Mesodermal cell (in vitro differentiated cells): Measurements from ENCODE around the gene SUSD6.
A peak's percentile ranks its signal among the peaks of the same experiment; 100 is the strongest.

Experiments used
- H3K27ac ChIP-seq: 2 replicates; pipeline ENCODE4 v1.7.0; 2013; ENCODE audit warnings: mild to moderate bottlenecking, low read depth, low read length, moderate library complexity; ENCODE audit not compliant: severe bottlenecking
- H3K36me3 ChIP-seq: 2 replicates; pipeline ENCODE4 v1.7.1; 2013; ENCODE audit warnings: mild to moderate bottlenecking, low read length, moderate library complexity; ENCODE audit not compliant: control insufficient read depth, insufficient read depth
- H3K4me1 ChIP-seq: one replicate; pipeline ENCODE4 v1.7.1; 2013; ENCODE audit warnings: mild to moderate bottlenecking, low read length; ENCODE audit not compliant: insufficient read depth, control insufficient read depth, poor library complexity, severe bottlenecking
- H3K4me3 ChIP-seq: 2 replicates; pipeline ENCODE4 v1.7.0; 2013; ENCODE audit warnings: low read length, control low read depth, mild to moderate bottlenecking; ENCODE audit not compliant: insufficient read depth, poor library complexity, severe bottlenecking; ENCODE audit errors: extremely low read depth
- H3K9me3 ChIP-seq: 2 replicates; pipeline ENCODE4 v1.7.1; 2013; ENCODE audit warnings: mild to moderate bottlenecking, low read length, moderate library complexity; ENCODE audit not compliant: control insufficient read depth
- WGBS, 2 experiments: methylation state at CpG; one replicate each; pipeline ENCODE4 v1.1.5; 2013; ENCODE audit warnings: missing lambda C conversion rate in 2 of 2; ENCODE audit not compliant: insufficient coverage in 2 of 2; 5-methylcytosine and 5-hydroxymethylcytosine counted together

SUSD6 gene

GRCh38 chr14:69749956-69750355 lies 138.6 kb downstream of the SUSD6 start:
- Histone ChIP-seq H3K36me3 (no peaks in the 10 kb centered on the region), H3K4me1 (no peaks in the 10 kb centered on the region), H3K4me3 (no peak overlapping the region), H3K9me3 (no peaks in the 10 kb centered on the region), H3K27ac (no peak overlapping the region)
- WGBS, 2 experiments: no CpG with 5 or more reads among the region's 1 CpG

GRCh38 chr14:69750495-69750894 lies 139.1 kb downstream of the SUSD6 start:
- H3K9me3 ChIP-seq: no peaks in the 10 kb centered on the region
- no peaks in the 10 kb centered on the region for H3K36me3 ChIP-seq
- WGBS, 2 experiments: 100% methylated on average over 1 to 2 of the region's 2 CpGs
- no peak overlapping the region for H3K4me3 ChIP-seq
- no peaks in the 10 kb centered on the region for H3K4me1 ChIP-seq
- H3K27ac ChIP-seq: no peak overlapping the region

GRCh38 chr14:69752773-69753172 lies 141.4 kb downstream of the SUSD6 start:
- Histone ChIP-seq H3K4me1 (no peaks in the 10 kb centered on the region), H3K27ac (no peak overlapping the region), H3K4me3 (no peak overlapping the region), H3K9me3 (no peaks in the 10 kb centered on the region), H3K36me3 (no peaks in the 10 kb centered on the region)
- WGBS, 2 experiments: no CpG with 5 or more reads among the region's 1 CpG

GRCh38 chr14:69753860-69754259 lies 142.5 kb downstream of the SUSD6 start:
- Histone ChIP-seq H3K27ac (no peak overlapping the region), H3K9me3 (no peaks in the 10 kb centered on the region), H3K36me3 (no peaks in the 10 kb centered on the region), H3K4me3 (no peak overlapping the region), H3K4me1 (no peaks in the 10 kb centered on the region)
- WGBS, 2 experiments: 40% methylated on average over 1 of the region's 1 CpG; no CpG with 5 or more reads in 1 of the 2 experiments

- Histone ChIP-seq H3K36me3 (no peaks in the 10 kb centered on the region), H3K9me3 (no peaks in the 10 kb centered on the region), H3K27ac (no peak overlapping the region), H3K4me1 (no peaks in the 10 kb centered on the region), H3K4me3 (no peak overlapping the region)
- WGBS, 2 experiments: 89 to 100% methylated on average over 2 of the region's 2 CpGs
These were observed 143.1 kb downstream of the SUSD6 start for GRCh38 chr14:69754487-69754886.

GRCh38 chr14:69755296-69755695 lies 143.9 kb downstream of the SUSD6 start:
- Histone ChIP-seq H3K4me3 (no peak overlapping the region), H3K4me1 (no peaks in the 10 kb centered on the region), H3K9me3 (no peaks in the 10 kb centered on the region), H3K36me3 (no peaks in the 10 kb centered on the region), H3K27ac (no peak overlapping the region)

GRCh38 chr14:69755784-69756183 lies 144.4 kb downstream of the SUSD6 start:
- Histone ChIP-seq H3K4me1 (no peaks in the 10 kb centered on the region), H3K4me3 (no peak overlapping the region), H3K36me3 (no peaks in the 10 kb centered on the region), H3K27ac (no peak overlapping the region), H3K9me3 (no peaks in the 10 kb centered on the region)
- 80 to 100% methylated on average over 1 to 2 of the region's 2 CpGs for WGBS, 2 experiments

- Histone ChIP-seq H3K36me3 (no peaks in the 10 kb centered on the region), H3K4me1 (no peaks in the 10 kb centered on the region), H3K9me3 (no peaks in the 10 kb centered on the region), H3K27ac (no peak overlapping the region), H3K4me3 (no peak overlapping the region)
- 63% methylated on average over 3 of the region's 3 CpGs for WGBS, 2 experiments
These were observed 144.9 kb downstream of the SUSD6 start for GRCh38 chr14:69756298-69756697.

- 90% methylated on average over 1 of the region's 1 CpG; no CpG with 5 or more reads in 1 of the 2 experiments for WGBS, 2 experiments
- Histone ChIP-seq H3K27ac (peak overlapping the region; percentile 30), H3K9me3 (no peaks in the 10 kb centered on the region), H3K36me3 (no peaks in the 10 kb centered on the region), H3K4me1 (no peaks in the 10 kb centered on the region), H3K4me3 (no peak overlapping the region)
These were observed 149.4 kb downstream of the SUSD6 start for GRCh38 chr14:69760810-69761209.

GRCh38 chr14:69763761-69764510 lies 152.5 kb downstream of the SUSD6 start:
- WGBS, 2 experiments: 94 to 100% methylated on average over 3 to 5 of the region's 6 CpGs
- Histone ChIP-seq H3K4me1 (peaks cover 4% of the 10 kb centered on the region), H3K36me3 (peaks cover 13% of the 10 kb centered on the region), H3K27ac (no peak overlapping the region), H3K9me3 (no peaks in the 10 kb centered on the region), H3K4me3 (no peak overlapping the region)
